ENCODE measurements around the gene CKAP2L.

Gene CKAP2L

GRCh38 chr2:112792419-112792818 lies 28.0 kb upstream of the CKAP2L start:
- DNase-seq (ENCODE audit: low spot score), result no peak

GRCh38 chr2:112791693-112792230 lies 27.4 kb upstream of the CKAP2L start:
- no peak for DNase-seq (ENCODE audit: low spot score)

- no peak for DNase-seq (ENCODE audit: low spot score)
Observed at GRCh38 chr2:112791019-112791418, 26.6 kb upstream of the CKAP2L start.

GRCh38 chr2:112790305-112790704 lies 25.9 kb upstream of the CKAP2L start:
- no peak for DNase-seq (ENCODE audit: low spot score)

- DNase-seq (ENCODE audit: low spot score), result no peak
Observed at GRCh38 chr2:112789186-112789585, 24.8 kb upstream of the CKAP2L start.

- no peak for DNase-seq (ENCODE audit: low spot score)
Observed at GRCh38 chr2:112788653-112789052, 24.2 kb upstream of the CKAP2L start.

GRCh38 chr2:112787729-112788393 lies 23.5 kb upstream of the CKAP2L start:
- DNase-seq (ENCODE audit: low spot score), result no peak

GRCh38 chr2:112787294-112787693 lies 22.9 kb upstream of the CKAP2L start:
- no peak for DNase-seq (ENCODE audit: low spot score)

- no peak for DNase-seq (ENCODE audit: low spot score)
Observed at GRCh38 chr2:112784199-112785189, 20.1 kb upstream of the CKAP2L start, which contains the start of gene IL1A. Gene IL1A, minus strand, starts transcription at chr2:112784493. Its CDS starts 723 bp downstream, at chr2:112783770.

GRCh38 chr2:112783187-112783714 lies 18.8 kb upstream of the CKAP2L start:
- no peak for DNase-seq (ENCODE audit: low spot score)

- DNase-seq (ENCODE audit: low spot score), result no peak
Observed at GRCh38 chr2:112782234-112782799, 17.9 kb upstream of the CKAP2L start.

GRCh38 chr2:112779598-112779997 lies 15.2 kb upstream of the CKAP2L start:
- no peak for DNase-seq (ENCODE audit: low spot score)

- DNase-seq (ENCODE audit: low spot score), result no peak
Observed at GRCh38 chr2:112777036-112777435, 12.6 kb upstream of the CKAP2L start.

- DNase-seq (ENCODE audit: low spot score), result no peak
Observed at GRCh38 chr2:112776113-112776512, 11.7 kb upstream of the CKAP2L start.

- DNase-seq (ENCODE audit: low spot score), result no peak
Observed at GRCh38 chr2:112774536-112775285, 10.3 kb upstream of the CKAP2L start.

GRCh38 chr2:112773556-112773955 lies 9.1 kb upstream of the CKAP2L start:
- DNase-seq (ENCODE audit: low spot score), result no peak

- DNase-seq (ENCODE audit: low spot score), result no peak
Observed at GRCh38 chr2:112772911-112773475, 8.6 kb upstream of the CKAP2L start.

GRCh38 chr2:112772322-112772721 lies 7.9 kb upstream of the CKAP2L start:
- DNase-seq (ENCODE audit: low spot score), result no peak

GRCh38 chr2:112768432-112768831 lies 4.0 kb upstream of the CKAP2L start:
- DNase-seq (ENCODE audit: low spot score), result no peak

- no peak for DNase-seq (ENCODE audit: low spot score)
Observed at GRCh38 chr2:112767693-112768330, 3.4 kb upstream of the CKAP2L start.
